H9 (cell line): ENCODE data around the gene HLX. TPM values are rescaled to one million over a fixed set of nuclear protein-coding genes. Genes with fewer than 3 reads are reported as not detected.

ENCODE experiments used
- DNase-seq: peaks from one replicate; pipeline ENCODE4 v3.0.0-alpha.2; 2017
- H2AFZ ChIP-seq: one replicate; pipeline ENCODE4 v1.6.1; 2013; ENCODE audit warnings: mild to moderate bottlenecking, low read length, control low read depth, moderate library complexity
- H2AK5ac ChIP-seq: 2 replicates; pipeline ENCODE4 v1.6.1; 2013; ENCODE audit warnings: low read length, control low read depth, mixed read lengths; ENCODE audit not compliant: insufficient read length
- H2BK120ac ChIP-seq: one replicate; pipeline ENCODE4 v1.6.1; 2013; ENCODE audit warnings: low read depth, mild to moderate bottlenecking, low read length, control low read depth, inconsistent platforms; ENCODE audit not compliant: poor library complexity, severe bottlenecking
- H2BK12ac ChIP-seq: 2 replicates; pipeline ENCODE4 v1.6.1; 2013; ENCODE audit warnings: low read length, control low read depth, mixed read lengths, low read depth; ENCODE audit not compliant: insufficient read length
- H2BK15ac ChIP-seq: 2 replicates; pipeline ENCODE4 v1.6.1; 2013; ENCODE audit warnings: low read depth, low read length, control low read depth
- H2BK20ac ChIP-seq: one replicate; pipeline ENCODE4 v1.6.1; 2013; ENCODE audit warnings: low read depth, mild to moderate bottlenecking, low read length, control low read depth, inconsistent platforms; ENCODE audit not compliant: poor library complexity, severe bottlenecking
- H2BK5ac ChIP-seq: 2 replicates; pipeline ENCODE4 v1.6.1; 2013; ENCODE audit warnings: low read length, control low read depth, mixed read lengths; ENCODE audit not compliant: insufficient read length
- H3K14ac ChIP-seq: 2 replicates; pipeline ENCODE4 v1.6.1; 2013; ENCODE audit warnings: low read length, control low read depth; ENCODE audit not compliant: insufficient read depth
- H3K18ac ChIP-seq: 2 replicates; pipeline ENCODE4 v1.6.1; 2013; ENCODE audit warnings: low read depth, mild to moderate bottlenecking, mixed read lengths, low read length, control low read depth; ENCODE audit not compliant: insufficient read length
- H3K23ac ChIP-seq: 2 replicates; pipeline ENCODE4 v1.6.1; 2013; ENCODE audit warnings: low read length, control low read depth, mixed read lengths, low read depth; ENCODE audit not compliant: insufficient read length
- H3K23me2 ChIP-seq: 2 replicates; pipeline ENCODE4 v1.6.1; 2013; ENCODE audit warnings: low read depth, mild to moderate bottlenecking, mixed read lengths, low read length, control low read depth; ENCODE audit not compliant: insufficient read length, poor library complexity, severe bottlenecking
- H3K27ac ChIP-seq: 2 replicates; pipeline ENCODE4 v1.5.1; 2013; ENCODE audit warnings: low read length, control low read depth, mixed read lengths, low read depth; ENCODE audit not compliant: insufficient read length
- H3K27me3 ChIP-seq: 2 replicates; pipeline ENCODE4 v1.6.1; 2013; ENCODE audit warnings: low read length, control low read depth, inconsistent platforms; ENCODE audit not compliant: insufficient read depth
- H3K4ac ChIP-seq: 2 replicates; pipeline ENCODE4 v1.6.1; 2013; ENCODE audit warnings: low read depth, mild to moderate bottlenecking, control low read depth, inconsistent platforms, low read length, moderate library complexity
- H3K4me1 ChIP-seq: 2 replicates; pipeline ENCODE4 v1.6.1; 2013; ENCODE audit warnings: low read length, control low read depth, inconsistent platforms; ENCODE audit not compliant: insufficient read depth
- H3K4me2 ChIP-seq: 2 replicates; pipeline ENCODE4 v1.6.1; 2013; ENCODE audit warnings: low read length, control low read depth, mixed read lengths; ENCODE audit not compliant: insufficient read length, insufficient read depth
- H3K56ac ChIP-seq: 2 replicates; pipeline ENCODE4 v1.6.1; 2013; ENCODE audit warnings: low read depth, mild to moderate bottlenecking, mixed read lengths, low read length, control low read depth; ENCODE audit not compliant: insufficient read length
- H3K79me1 ChIP-seq: 2 replicates; pipeline ENCODE4 v1.6.1; 2013; ENCODE audit warnings: low read depth, mild to moderate bottlenecking, moderate library complexity, low read length, control low read depth, inconsistent platforms; ENCODE audit not compliant: insufficient read depth, poor library complexity, severe bottlenecking
- H3K79me2 ChIP-seq: 2 replicates; pipeline ENCODE4 v1.6.1; 2013; ENCODE audit warnings: low read length, control low read depth, inconsistent platforms; ENCODE audit not compliant: insufficient read depth
- H3K9ac ChIP-seq: 2 replicates; pipeline ENCODE4 v1.6.1; 2013; ENCODE audit warnings: low read length, control low read depth, mixed read lengths; ENCODE audit not compliant: insufficient read length; ENCODE audit errors: extremely low read depth
- H3K9me3 ChIP-seq: one replicate; pipeline ENCODE4 v1.6.1; 2013; ENCODE audit warnings: low read depth, low read length, inconsistent platforms; ENCODE audit not compliant: control insufficient read depth
- H3T11ph ChIP-seq: one replicate; pipeline ENCODE4 v1.6.1; 2013; ENCODE audit warnings: mild to moderate bottlenecking, low read length, control low read depth, inconsistent platforms
- H4K20me1 ChIP-seq: one replicate; pipeline ENCODE4 v1.6.1; 2013; ENCODE audit not compliant: control insufficient read depth, insufficient read length, insufficient read depth
- H4K5ac ChIP-seq: 2 replicates; pipeline ENCODE4 v1.6.1; 2013; ENCODE audit warnings: low read depth, mild to moderate bottlenecking, mixed read lengths, low read length, control low read depth; ENCODE audit not compliant: insufficient read length
- H4K8ac ChIP-seq: replicated peaks from 2 replicates; pipeline ENCODE4 v1.6.1; 2013; ENCODE audit warnings: low read length, control low read depth, mixed read lengths, low read depth; ENCODE audit not compliant: insufficient read length
- H4K91ac ChIP-seq: 2 replicates; pipeline ENCODE4 v1.6.1; 2013; ENCODE audit warnings: low read depth, mild to moderate bottlenecking, moderate library complexity, mixed read lengths, low read length, control low read depth; ENCODE audit not compliant: insufficient read length
- H3K27ac Mint-ChIP-seq, 3 experiments: 2 replicates in 2 of 3; 3 replicates in 1 of 3; pipeline ENCODE4 v1.8.0; 2020 to 2021; ENCODE audit warnings: mixed read lengths in 3 of 3, mild to moderate bottlenecking in 1 of 3, moderate library complexity in 1 of 3
- H3K27me3 Mint-ChIP-seq: 2 replicates; pipeline ENCODE4 v1.8.0; 2021; ENCODE audit warnings: low read depth, mild to moderate bottlenecking, moderate library complexity, mixed read lengths
- H3K36me3 Mint-ChIP-seq, 3 experiments: 2 replicates in 2 of 3; 3 replicates in 1 of 3; pipeline ENCODE4 v1.8.0; 2020 to 2021; ENCODE audit warnings: low read depth in 3 of 3, mixed read lengths in 3 of 3; ENCODE audit not compliant: insufficient read depth in 1 of 3
- H3K4me1 Mint-ChIP-seq, 2 experiments: 2 replicates each; pipeline ENCODE4 v1.8.0; 2020; ENCODE audit warnings: mixed read lengths in 2 of 2
- H3K4me3 Mint-ChIP-seq, 2 experiments: 2 replicates in 1 of 2; 3 replicates in 1 of 2; pipeline ENCODE4 v1.8.0; 2020 to 2021; ENCODE audit warnings: mild to moderate bottlenecking in 2 of 2, mixed read lengths in 2 of 2, moderate library complexity in 1 of 2
- H3K9me3 Mint-ChIP-seq, 2 experiments: 2 replicates in 1 of 2; 3 replicates in 1 of 2; pipeline ENCODE4 v1.8.0; 2020; ENCODE audit warnings: mild to moderate bottlenecking in 2 of 2, mixed read lengths in 2 of 2, moderate library complexity in 1 of 2
- CTCF ChIP-seq: fragments of 200-600 bp; sonication (generic); conservative IDR thresholded peaks from 3 replicates; pipeline ENCODE4 v1.8.0; 2021; ENCODE audit warnings: antibody characterized with exemption, mild to moderate bottlenecking
- WGBS: extraction: QIAGEN DNeasy Blood & Tissue Kit; methylation state at CpG from one replicate; pipeline ENCODE4 v1.1.7; 2013; ENCODE audit warnings: missing lambda C conversion rate, low lambda C conversion rate, mixed read lengths; ENCODE audit not compliant: insufficient read length; ENCODE audit errors: extremely low coverage; 5-methylcytosine and 5-hydroxymethylcytosine counted together
- total RNA-seq: library from RNA; stranded (reverse); gene quantifications from 2 replicates; pipeline ENCODE4 v1.2.1, GENCODE V29; 2021

The HLX gene
- total RNA-seq, 1 experiment from 2014 or later = 0.37 TPM

GRCh38 chr1:220875260-220875659, 4.0 kb upstream of the HLX start:
- no peak overlapping the region for H2BK5ac ChIP-seq
- no peak for TF ChIP-seq CTCF
- H2BK12ac ChIP-seq = no peak overlapping the region
- no peak overlapping the region for H2BK15ac ChIP-seq
- no peak overlapping the region for H3K4me3 Mint-ChIP-seq
- H3K4me1 ChIP-seq = no peaks in the 10 kb centered on the region
- H3K27me3 ChIP-seq = peaks cover 53% of the 10 kb centered on the region
- H4K20me1 ChIP-seq = no peaks in the 10 kb centered on the region
- peaks cover 77% of the 10 kb centered on the region for H3K27me3 Mint-ChIP-seq
- H3K14ac ChIP-seq = no peak overlapping the region
- H3K18ac ChIP-seq = no peak overlapping the region
- H3K4me1 Mint-ChIP-seq = peaks cover 24 to 35% of the 10 kb centered on the region in 2 experiments
- no peak overlapping the region for H2BK120ac ChIP-seq
- H3K27ac Mint-ChIP-seq = no peak overlapping the region
- H3T11ph ChIP-seq = no peak overlapping the region
- H2BK20ac ChIP-seq = no peak overlapping the region
- no peak overlapping the region for H3K56ac ChIP-seq
- no peak overlapping the region for H3K9ac ChIP-seq
- H3K23ac ChIP-seq = no peak overlapping the region
- H3K9me3 Mint-ChIP-seq = no peaks in the 10 kb centered on the region; a peak in 2 of 5 replicates
- H3K4me2 ChIP-seq = no peak overlapping the region
- no peaks in the 10 kb centered on the region for H3K79me2 ChIP-seq
- H2AK5ac ChIP-seq = no peak overlapping the region
- H4K8ac ChIP-seq = no peak overlapping the region
- no peak overlapping the region for H3K4ac ChIP-seq
- no peaks in the 10 kb centered on the region; a peak in 1 of 7 replicates for H3K36me3 Mint-ChIP-seq
- DNase-seq = no peak
- no peaks in the 10 kb centered on the region for H3K79me1 ChIP-seq
- H4K5ac ChIP-seq = no peak overlapping the region
- no peaks in the 10 kb centered on the region for H3K9me3 ChIP-seq
- H2AFZ ChIP-seq = no peak overlapping the region
- no peak overlapping the region for H3K27ac ChIP-seq
- no CpG with 5 or more reads among the region's 1 CpG for WGBS
- H4K91ac ChIP-seq = no peak overlapping the region
- H3K23me2 ChIP-seq = peaks cover 13% of the 10 kb centered on the region
